ENCODE data around the gene RASSF5.

- TF ChIP-seq ESRRA (IDR thresholded peaks at IDR 0.05; ENCODE audit: borderline replicate concordance, low read length) (no peak), CTCF (IDR thresholded peaks at IDR 0.05) (no peak)
Observed at GRCh38 chr1:206465951-206466350, 41.4 kb upstream of the RASSF5 start.
